HT-29 (cell line): ENCODE measurements around the gene CNTN4. TPM values are rescaled to one million over a fixed set of nuclear protein-coding genes. Genes with fewer than 3 reads are reported as not detected.
"Not testable (repeated sequence)": the region's sequence is repeated elsewhere in the genome, so short reads cannot be mapped to it uniquely, and the experiment has no call there.

Experiments
- DNase-seq: peaks from one replicate; pipeline ENCODE4 v3.0.0-alpha.2; 2015; ENCODE audit warnings: low spot score
- total RNA-seq: library from RNA; depleted of rRNA; stranded (reverse); fragments of >200 nt; shearing (Covaris generic); gene quantifications from 2 replicates; pipeline ENCODE4 v1.2.3, GENCODE V29; 2014

CNTN4 gene
- total RNA-seq, 1 experiment from 2014 or later, result not detected

- DNase-seq, result no peak
These were observed 851.5 kb downstream of the CNTN4 start for GRCh38 chr3:2950159-2950558.

- DNase-seq, result no peak
These were observed 858.4 kb downstream of the CNTN4 start for GRCh38 chr3:2957115-2957514.

- no peak for DNase-seq
These were observed 859.9 kb downstream of the CNTN4 start for GRCh38 chr3:2958551-2958950.

- DNase-seq, result no peak
These were observed 862.9 kb downstream of the CNTN4 start for GRCh38 chr3:2961576-2961975.

GRCh38 chr3:2967871-2968270 is 869.2 kb downstream of the CNTN4 start:
- DNase-seq, result no peak

GRCh38 chr3:2968475-2968874 is 869.8 kb downstream of the CNTN4 start:
- DNase-seq, result no peak

- no peak for DNase-seq
These were observed 877.5 kb downstream of the CNTN4 start for GRCh38 chr3:2976212-2976611.

- DNase-seq, result no peak
These were observed 878.1 kb downstream of the CNTN4 start for GRCh38 chr3:2976796-2977195.

GRCh38 chr3:2978977-2979732 is 880.5 kb downstream of the CNTN4 start:
- no peak for DNase-seq

GRCh38 chr3:2984005-2984830 is 885.6 kb downstream of the CNTN4 start:
- no peak for DNase-seq

GRCh38 chr3:2984831-2985220 is 886.2 kb downstream of the CNTN4 start:
- no peak for DNase-seq

- no peak for DNase-seq
These were observed 886.8 kb downstream of the CNTN4 start for GRCh38 chr3:2985479-2985878.

GRCh38 chr3:2992534-2992933 is 893.9 kb downstream of the CNTN4 start:
- DNase-seq, result no peak

- not testable (repeated sequence) for DNase-seq
These were observed 894.5 kb downstream of the CNTN4 start for GRCh38 chr3:2993130-2993529.

- DNase-seq, result no peak
These were observed 895.1 kb downstream of the CNTN4 start for GRCh38 chr3:2993736-2994135.

- DNase-seq, result no peak
These were observed 896.5 kb downstream of the CNTN4 start for GRCh38 chr3:2995195-2995594.

- no peak for DNase-seq
These were observed 906.6 kb downstream of the CNTN4 start for GRCh38 chr3:3005146-3005744.

GRCh38 chr3:3013317-3014052 is 914.8 kb downstream of the CNTN4 start:
- no peak for DNase-seq

- DNase-seq, result peak; percentile 43
These were observed 916.8 kb downstream of the CNTN4 start for GRCh38 chr3:3015185-3016089.

GRCh38 chr3:3016226-3016625 is 917.6 kb downstream of the CNTN4 start:
- DNase-seq, result no peak

GRCh38 chr3:3020209-3020608 is 921.5 kb downstream of the CNTN4 start:
- DNase-seq, result no peak
